ENCODE results near the gene FAAP20. TPM values are rescaled to one million over a fixed set of nuclear protein-coding genes. Genes with fewer than 3 reads are reported as not detected.

Gene FAAP20
- total and polyA plus RNA-seq, 2 donors (not counting 1 experiment from before 2014, with no cell fraction given) = 31.2 to 68.1 TPM

DNA sequence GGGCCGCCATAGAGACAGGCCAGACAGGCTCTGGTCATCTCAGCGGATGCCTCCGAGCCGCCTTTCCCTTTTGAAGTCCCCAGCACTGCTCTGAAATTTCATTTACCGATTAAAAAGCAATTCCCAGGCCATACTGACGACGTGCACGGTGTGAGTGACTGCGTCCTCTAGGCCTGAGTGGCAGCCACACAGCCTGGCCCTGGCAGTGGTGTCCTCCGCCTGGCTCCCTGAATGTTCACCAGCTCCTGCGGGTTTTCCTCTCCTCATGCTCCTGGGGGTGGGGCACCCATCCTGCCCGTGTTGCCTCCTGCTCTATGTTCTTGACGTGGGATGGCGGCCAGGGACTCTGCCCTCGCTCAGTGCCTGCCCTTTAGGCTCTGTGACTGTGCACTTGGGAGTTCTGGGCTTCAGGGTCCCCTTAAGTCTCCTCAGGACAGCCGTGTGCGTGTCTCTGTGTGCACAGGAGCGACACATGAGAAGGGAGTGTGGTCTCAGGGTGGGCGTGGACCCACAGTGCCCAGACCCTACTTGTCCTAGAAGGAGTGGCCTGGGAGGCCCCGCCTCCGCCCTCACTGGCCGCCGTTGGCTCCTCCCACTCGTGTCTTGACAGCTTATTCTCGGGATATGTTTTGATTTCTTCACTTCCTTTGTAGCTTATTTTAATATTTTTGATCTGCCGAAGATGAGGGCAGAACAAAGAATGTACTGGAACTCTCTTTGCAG, 37.1 kb upstream of the FAAP20 start:
- H3K79me2 ChIP-seq (ENCODE audit: control insufficient read depth, insufficient read depth, low read length) = peaks cover 79% of the 10 kb centered on the region
- peak overlapping the region; percentile 72 for H3K9ac ChIP-seq (ENCODE audit: low read length)
- H3K9me3 ChIP-seq (ENCODE audit: control extremely low read depth in 1 of 3, control insufficient read depth in 2 of 3, insufficient read depth in 1 of 3, low read length in 2 of 3) = no peaks in the 10 kb centered on the region
- ChIA-PET POLR2A (interaction anchor here (1.0 to 3.4 kb wide), 3 partner anchors 38 to 150 kb away, joined by 4 to 30 read pairs (median 4); no protein-coding TSS in a partner anchor), CTCF (interaction anchor here (0.6 to 2.2 kb wide), 5 partner anchors 20 to 80 kb away, joined by 3 to 8 read pairs (median 5); partner anchors contain the start of gene FAAP20)
- Mint-ChIP-seq H3K27me3 (no peaks in the 10 kb centered on the region), H3K9me3 (ENCODE audit: insufficient read depth) (no peaks in the 10 kb centered on the region), H3K4me1 (peaks cover 73% of the 10 kb centered on the region), H3K4me3 (peak overlapping the region; percentile 98), H3K27ac (peak overlapping the region; percentile 91)
- DNase-seq (peak; percentile 51), ATAC-seq (ENCODE audit: low read depth) (no peak)
- TF ChIP-seq, protein P1, sequence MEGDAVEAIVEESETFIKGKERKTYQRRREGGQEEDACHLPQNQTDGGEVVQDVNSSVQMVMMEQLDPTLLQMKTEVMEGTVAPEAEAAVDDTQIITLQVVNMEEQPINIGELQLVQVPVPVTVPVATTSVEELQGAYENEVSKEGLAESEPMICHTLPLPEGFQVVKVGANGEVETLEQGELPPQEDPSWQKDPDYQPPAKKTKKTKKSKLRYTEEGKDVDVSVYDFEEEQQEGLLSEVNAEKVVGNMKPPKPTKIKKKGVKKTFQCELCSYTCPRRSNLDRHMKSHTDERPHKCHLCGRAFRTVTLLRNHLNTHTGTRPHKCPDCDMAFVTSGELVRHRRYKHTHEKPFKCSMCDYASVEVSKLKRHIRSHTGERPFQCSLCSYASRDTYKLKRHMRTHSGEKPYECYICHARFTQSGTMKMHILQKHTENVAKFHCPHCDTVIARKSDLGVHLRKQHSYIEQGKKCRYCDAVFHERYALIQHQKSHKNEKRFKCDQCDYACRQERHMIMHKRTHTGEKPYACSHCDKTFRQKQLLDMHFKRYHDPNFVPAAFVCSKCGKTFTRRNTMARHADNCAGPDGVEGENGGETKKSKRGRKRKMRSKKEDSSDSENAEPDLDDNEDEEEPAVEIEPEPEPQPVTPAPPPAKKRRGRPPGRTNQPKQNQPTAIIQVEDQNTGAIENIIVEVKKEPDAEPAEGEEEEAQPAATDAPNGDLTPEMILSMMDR (IDR thresholded peaks at IDR 0.05) = no peak
- TF ChIP-seq EZH2 (IDR thresholded peaks at IDR 0.05; ENCODE audit: borderline replicate concordance, insufficient read depth, low read depth, low read length, poor library complexity, severe bottlenecking) = no peak
- 87% methylated on average over 19 of the region's 26 CpGs for WGBS (ENCODE audit: insufficient coverage)
- H3K4me2 ChIP-seq (replicated peaks; ENCODE audit: low read depth, low read length, poor library complexity, severe bottlenecking) = peak overlapping the region; percentile 89
- H3K27ac ChIP-seq (ENCODE audit: low read length in 2 of 2) = peak overlapping the region; percentile 29 to 93
- H3K27me3 ChIP-seq (replicated peaks in 1 of 4; ENCODE audit: control extremely low read depth in 1 of 4, control insufficient read depth in 3 of 4, insufficient read depth in 4 of 4, low read length in 3 of 4) = no peaks in the 10 kb centered on the region
- H3K4me1 ChIP-seq (ENCODE audit: control insufficient read depth in 2 of 2, insufficient read depth in 2 of 2, low read length in 2 of 2) = peaks cover 70 to 78% of the 10 kb centered on the region in 2 donors
- peaks cover 78% of the 10 kb centered on the region for H4K20me1 ChIP-seq (ENCODE audit: control insufficient read depth, insufficient read depth, low read length, poor library complexity, severe bottlenecking)
- no peak overlapping the region for H2AFZ ChIP-seq (ENCODE audit: insufficient read depth, low read depth, low read length, poor library complexity, severe bottlenecking)
- H3K36me3 ChIP-seq (replicated peaks in 1 of 2; ENCODE audit: control extremely low read depth in 1 of 2, control insufficient read depth in 1 of 2, extremely low read depth in 1 of 2, insufficient read depth in 2 of 2, low read length in 1 of 2) = peaks cover 0 to 3% of the 10 kb centered on the region in 2 experiments
- intact Hi-C loops (cut with micrococcal nuclease) = no loop called here
- peak overlapping the region in 3 of 5 experiments; percentile 68 to 82 (median 74) for H3K4me3 ChIP-seq (ENCODE audit: control extremely low read depth in 1 of 5, extremely low read depth in 1 of 5, insufficient read depth in 1 of 5, low read depth in 2 of 5, low read length in 4 of 5)

Measured in B cell (primary cell).